Measurements from ENCODE around the gene ACER2.

ACER2 gene

DNA sequence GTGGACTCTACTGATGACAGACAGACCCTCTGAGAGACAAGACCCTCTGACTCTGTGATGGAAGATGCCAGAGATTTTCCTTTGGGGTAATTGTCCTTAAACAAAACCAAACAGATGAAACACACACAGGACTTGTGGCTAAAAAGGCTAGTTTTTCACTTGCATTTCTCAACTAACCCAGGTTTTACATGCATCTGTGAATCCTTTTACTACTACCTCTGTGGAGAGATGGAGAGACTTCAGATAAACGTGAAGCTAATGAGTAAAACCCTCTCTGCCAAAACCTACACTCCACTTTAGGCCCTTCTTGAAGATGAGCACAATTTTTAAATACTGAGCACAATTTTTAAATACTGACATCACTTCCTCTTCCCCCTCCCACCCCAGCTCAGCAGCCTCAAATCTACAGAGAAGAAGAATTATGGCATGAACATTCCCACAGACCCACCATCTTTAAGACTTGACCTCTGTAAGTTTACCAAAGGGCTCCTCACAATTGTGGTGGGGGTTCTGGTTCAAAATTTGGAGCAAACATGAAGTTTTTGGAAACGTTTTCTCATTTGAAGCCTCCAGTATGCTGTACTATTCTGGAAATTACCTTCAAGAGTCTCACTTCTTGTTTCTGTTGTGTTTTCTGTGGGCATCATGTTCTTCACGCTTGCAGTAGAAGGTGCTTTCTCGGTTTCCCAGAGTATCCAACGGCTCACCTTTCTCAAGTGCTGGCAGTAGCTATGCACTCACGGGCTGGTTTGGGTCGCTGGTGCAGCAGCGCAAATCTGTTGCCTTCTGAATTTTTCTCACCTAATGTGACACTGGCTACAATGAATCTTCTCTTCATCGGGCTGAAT is 42.7 kb downstream of the ACER2 start:
- no peak for DNase-seq

DNA sequence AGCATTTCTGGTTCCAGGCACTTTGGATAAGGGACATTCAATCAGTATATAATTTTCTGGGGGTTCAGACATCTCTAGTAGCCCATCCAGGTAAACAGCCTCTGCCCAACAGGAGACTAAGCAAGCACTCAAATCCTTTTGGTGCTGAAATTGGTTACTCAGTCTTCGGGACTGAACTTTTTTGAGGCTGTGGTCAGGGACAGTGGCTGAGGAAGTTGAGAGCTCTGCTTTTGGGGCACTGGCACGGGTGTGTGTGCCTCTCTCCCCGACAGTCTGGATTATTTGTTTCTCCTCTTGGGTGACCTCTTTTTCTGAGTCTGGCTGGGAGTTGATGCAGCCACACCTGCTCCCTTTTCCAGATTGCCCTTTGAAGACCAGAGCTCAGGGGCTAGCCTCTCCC is 47.6 kb downstream of the ACER2 start:
- DNase-seq: no peak

DNA sequence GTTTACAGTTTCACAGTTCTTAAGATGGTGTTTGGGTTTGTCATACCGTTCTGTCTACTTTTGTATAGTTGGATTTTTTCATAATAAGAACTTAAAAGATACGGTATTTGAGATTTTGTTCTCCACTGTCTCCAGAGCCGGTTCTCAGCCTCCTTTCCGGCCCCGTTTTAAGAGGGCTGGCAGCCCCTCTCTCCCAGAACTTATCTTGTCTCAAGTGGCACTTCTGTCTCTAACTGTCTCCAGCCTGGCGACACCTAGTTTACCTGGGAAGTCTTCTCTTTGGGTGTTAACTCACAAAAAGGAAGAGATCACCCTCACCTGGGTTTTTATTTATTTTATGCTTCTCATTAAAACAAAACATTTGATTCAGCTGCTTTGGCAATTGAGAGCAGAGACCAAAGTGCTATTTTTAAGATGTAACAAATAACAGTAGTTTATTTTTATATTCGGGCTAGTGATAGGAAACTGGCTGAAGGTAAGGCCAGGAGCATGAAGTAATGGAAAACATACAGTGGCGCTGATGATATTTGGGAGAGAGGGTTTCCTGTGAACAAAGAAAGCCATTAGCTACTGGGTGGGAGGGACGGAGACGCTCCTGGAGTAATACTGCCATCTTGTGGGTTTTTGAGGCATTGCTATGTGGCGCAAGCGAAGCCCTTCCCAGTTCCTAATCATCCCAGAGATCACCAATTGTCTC is 48.3 kb downstream of the ACER2 start:
- peak in 37 of 51 donors; percentile 2 to 77 (median 36) for DNase-seq

DNA sequence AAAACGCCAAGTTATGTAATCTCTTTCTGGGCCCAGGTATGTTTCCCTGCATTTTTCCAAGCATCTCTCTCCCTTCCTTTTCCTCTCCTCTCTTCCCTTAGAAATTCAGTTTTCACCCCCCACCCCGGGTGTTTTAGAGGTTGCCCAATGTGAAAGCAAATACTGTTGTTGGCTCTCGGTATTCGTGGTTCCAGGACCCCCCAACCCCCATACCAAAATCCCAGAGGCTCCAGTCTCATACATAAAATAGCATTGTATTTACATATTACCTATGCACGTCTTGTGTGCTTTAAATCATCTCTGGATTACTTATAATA is 48.8 kb downstream of the ACER2 start:
- DNase-seq: no peak

DNA sequence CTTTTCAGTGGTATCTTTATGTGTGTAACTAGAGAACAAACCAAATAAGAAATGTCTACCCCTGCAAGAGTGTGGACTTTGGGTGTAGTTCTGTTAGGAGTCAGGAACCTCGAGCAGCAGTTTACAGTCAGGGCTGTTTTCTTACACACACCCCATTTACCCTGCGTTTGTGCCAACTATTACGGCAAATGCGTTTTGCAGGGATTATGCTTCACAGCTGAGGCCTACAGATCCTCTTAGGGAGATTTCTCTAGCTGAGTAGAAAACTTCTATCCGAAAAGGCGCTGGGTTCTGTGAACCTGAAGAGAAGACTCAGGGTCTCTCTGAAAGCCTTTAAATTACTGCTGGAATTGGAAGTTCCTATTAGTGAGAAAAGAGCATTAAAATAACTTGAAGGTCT is 51.4 kb downstream of the ACER2 start:
- no peak for DNase-seq

DNA sequence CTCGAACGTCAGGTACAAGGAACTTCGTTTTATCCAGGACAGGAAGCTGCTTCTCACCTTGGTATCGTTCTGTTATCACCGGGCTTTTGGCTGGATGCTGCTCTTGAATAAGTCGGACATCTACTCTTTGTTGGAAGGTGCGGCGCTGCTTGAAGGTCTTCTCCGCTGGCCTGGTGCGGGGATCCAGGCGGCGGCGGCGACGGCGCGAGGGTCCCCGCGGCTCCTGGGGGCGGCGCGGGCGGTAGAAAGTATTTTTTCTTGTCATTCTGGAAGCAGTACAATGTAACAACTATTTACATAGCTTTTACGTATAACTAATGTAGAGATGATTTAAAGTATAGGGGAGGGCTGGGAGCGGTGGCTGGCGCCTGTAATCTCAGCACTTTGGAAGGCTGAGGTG is 52.3 kb downstream of the ACER2 start:
- no peak for DNase-seq

DNA sequence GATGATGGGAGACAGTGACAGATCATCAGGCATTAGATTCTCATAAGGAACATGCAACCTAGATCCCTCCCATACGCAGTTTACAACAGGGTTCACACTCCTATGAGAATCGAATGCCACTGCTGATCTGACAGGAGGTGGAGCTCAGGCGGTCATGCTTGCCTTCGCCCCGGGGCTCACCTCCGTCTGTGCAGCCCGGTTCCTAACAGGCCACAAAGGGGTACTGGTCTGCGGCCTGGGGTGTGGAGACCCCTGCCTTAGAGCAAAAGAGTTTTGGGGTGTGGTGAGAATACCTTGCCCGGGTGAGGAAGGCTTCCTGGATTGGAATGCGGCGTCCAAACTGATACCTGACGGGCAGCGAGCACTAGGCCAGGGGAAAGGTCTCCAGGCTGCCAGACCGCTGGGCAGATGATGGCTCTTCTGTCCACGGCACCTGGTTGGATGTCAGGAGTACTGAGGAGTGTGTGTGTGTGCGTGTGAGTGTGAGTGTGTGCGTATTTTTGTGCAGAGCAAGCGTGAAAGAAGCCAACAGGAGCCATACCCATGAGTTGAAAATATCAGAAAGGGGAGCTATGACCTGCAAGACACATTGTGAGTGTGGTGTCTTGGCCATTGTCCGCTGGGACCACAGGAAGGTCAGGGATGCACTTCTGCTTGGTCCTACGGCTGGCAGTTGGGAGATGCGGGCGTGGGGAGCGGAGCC is 55.4 kb downstream of the ACER2 start:
- no peak for DNase-seq

DNA sequence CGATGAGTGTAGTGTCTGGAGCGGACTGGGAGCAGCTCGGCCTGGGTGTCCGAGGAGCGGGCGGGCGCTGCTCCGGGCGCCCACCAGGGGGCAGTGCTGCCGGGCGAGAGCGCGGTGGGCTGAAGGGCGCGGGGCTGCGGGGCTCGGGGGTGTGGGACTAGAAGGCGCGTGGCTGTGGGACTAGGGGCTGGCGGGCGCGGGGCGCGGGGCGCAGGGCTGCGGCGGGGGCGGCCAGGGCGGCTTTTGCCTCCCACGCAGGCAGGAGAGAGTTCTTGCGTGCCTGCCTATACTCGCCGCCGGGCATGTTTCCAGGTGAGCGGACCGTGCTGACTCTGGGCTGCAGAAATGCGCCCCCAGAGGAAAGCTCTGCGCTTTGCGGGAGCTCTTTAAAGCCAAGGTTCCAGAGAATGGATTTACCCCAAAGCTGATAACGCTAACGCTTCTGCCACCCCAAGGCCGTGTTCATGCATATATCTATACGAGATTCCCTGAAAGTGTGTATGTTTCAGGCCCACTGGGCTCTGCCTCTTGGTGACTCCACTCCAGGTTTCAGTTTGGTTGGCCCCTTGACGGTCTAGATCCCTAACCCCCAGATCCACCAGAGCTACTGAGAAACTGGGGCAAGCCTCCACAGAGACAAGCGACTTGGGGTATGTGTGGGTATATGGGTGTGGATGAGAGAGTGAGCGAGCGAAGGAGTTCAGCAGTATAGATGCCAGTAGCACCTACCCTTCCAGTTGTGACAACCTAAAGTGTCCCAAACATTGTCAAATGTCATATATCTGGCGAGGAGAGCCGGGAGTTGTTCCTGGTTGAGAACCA is 56.2 kb downstream of the ACER2 start:
- peak in 45 of 51 donors; percentile 22 to 82 (median 63) for DNase-seq

DNA sequence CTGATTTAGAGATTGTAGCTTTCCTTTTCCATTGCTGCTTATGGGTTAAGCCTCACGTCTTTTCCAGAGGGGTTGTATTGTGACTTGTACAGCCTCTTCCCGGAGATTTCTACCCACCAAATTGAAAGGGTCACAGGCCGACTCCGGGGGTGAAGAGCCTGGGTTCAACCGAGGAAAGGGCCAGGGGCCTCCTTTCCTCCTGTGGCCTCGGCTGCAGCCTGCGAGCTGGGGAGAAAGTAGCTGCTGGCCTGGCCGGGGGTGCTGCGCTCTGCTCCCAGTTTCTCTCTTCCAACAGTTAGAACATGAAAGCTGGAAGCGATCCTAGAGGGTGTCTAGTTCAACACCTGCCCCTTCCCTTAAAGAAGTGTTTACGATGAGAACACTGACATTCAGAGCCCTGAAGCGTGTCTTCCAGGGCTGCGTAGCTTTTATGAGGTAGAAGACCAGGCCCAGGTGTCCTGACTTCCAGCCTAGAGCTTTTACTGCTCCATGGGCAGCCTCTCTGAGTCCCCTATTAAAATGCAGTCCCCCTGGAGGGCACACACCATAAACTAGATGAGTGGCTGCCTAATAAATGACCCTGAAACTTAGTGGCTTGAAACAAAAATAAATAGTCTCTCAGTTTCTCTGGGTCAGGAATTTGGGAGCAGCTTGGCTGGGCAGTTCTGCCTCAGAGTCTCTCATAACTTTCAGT is 56.9 kb downstream of the ACER2 start:
- DNase-seq: no peak

DNA sequence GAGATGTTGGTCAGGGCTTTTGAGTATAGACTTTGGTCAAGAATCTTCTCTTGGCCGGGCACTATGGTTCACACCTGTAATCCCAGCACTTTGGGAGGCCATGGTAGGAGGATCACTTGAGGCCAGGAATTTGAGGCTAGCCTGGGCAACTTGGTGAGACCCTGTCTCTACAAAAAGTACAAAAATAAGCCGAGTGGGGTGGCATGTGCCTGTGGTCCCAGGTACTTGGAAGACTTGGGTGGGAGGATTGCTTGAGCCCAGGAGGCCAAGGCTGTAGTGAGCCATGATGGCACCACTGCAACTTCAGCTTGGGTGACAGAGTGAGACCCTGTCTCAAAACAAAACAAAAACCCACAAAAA is 57.5 kb downstream of the ACER2 start:
- DNase-seq: no peak

DNA sequence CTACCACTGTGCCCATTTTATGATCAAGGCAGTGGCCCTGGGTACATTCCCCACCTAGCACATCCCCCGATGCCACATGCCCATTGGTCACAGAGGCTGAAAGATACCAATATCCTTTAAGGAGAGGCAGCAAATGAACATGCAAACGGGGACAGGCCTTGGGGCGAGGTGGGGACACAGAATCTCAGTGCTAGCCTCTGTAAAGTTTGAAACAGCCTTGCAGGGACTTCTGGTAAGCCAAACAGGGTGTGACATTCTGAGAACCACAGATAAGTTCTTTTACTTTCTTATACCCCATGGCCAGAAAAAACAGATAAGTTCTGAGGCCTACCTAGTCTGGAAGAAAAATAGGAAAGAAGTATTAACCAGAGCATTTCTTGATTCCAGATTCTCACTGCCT is 60.5 kb downstream of the ACER2 start:
- no peak for DNase-seq

DNA sequence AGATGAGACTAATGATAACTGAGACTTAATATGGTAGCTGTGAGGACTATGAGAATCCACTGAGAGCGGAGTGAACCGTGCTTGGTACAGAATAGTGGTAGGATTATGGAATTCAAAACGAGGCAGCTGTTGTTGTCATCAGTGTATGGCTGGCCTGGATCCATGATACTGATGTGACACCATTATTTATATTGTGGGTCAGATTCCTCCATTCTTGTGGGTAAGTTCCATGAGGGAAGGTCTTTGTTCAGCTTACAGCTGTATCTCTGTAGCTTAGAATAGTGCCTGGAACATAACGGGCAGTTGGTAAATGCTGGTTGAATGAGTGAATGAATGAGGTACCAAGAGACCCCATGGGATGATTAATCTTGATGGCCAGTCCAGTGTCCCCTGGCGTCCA is 61.8 kb downstream of the ACER2 start:
- peak in 5 of 51 donors; percentile 12 to 58 (median 27) for DNase-seq

DNA sequence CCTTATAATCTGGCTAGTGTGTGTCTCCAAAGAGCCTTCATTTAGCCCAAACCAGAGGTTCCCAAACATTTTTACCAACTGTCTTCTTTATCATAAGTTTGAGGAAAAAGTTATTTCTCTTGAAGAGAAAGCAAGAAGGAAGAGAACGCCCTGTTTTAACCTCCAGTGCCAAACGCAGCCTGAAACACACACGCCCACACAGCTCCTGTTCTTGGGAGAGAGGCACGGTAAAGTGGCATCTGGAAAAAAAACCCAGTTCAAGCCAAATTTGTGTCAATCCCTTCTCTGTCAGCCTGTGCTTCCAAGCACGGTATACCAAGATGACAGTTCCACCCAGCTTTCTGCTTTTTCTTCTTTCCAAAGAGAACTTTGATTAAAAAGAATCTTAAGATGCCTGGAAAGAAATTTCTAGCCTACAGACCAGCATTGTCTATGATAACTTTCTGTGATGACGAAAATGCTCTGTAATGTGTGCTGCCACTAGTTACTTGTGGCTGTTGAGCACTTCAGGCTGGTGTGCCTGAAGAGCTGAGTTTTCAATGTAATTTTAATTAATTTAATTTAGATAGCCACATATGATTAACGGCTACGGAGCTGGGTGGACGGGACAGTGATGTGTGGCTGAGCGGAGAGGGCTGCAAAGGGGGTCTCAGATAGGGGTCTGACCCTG is 62.3 kb downstream of the ACER2 start:
- DNase-seq: peak in 4 of 51 donors; percentile 26 to 68 (median 45)

DNA sequence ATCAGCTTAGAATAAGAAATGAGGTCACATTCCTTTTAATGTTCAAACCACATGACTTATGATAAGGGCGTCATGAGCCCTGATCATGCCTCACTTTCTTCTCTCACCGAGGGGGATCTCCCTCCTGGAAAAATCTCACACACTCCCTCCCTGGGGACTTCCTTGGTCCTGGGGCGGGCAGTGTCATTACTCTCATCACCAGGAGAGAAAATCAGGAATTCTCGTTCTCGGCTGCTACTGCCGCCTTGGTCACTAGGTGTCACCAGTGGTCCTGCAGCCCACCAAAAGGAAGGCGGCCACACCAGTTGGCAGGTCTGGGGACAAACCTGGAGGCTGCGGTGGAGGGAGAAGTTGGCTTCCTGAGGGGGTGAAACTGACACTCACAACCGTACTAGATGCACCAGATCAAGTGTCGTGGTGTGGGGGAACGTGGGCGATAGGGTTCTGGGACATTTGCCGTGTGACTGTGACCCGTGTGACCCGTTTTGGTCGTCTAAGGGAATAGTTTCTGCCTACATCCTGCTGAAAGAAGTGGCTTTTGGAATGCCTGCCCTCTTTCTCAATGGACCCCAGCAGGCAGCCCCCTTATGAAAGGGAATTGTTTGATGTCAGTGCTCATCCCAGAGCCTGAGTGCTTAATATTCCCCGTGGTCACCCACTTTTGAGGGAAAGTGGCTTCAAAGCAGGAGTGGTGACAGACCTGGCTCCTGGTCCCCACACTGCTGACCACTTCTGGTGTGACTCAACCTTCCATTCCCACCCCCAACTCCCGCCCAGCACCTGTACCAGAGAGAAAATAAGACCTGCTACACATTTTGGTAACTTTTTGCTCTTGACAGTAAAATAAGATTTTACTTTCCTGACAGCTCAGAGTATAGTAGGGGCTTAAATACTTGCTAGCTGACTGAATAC is 63.2 kb downstream of the ACER2 start:
- peak in 47 of 51 donors; percentile 15 to 88 (median 53) for DNase-seq

DNA sequence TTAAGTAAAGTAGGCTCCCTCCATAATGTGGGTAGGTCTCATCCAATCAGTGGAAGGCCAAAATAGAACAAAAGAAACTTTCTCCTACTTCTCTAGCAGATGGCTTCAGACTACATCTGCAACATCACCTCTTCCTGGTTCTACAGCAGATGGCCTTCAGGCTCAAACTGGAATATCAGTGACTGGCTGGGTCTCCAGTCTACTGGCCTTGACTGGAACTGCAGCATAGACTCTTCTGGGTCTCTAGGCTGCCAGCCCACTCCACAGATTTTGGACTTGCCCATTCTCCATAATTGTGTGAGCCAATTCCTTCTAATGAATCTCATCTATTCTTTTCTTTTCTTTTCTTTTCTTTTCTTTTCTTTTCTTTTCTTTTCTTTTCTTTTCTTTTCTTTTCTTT is 64.8 kb downstream of the ACER2 start:
- no peak for DNase-seq

DNA sequence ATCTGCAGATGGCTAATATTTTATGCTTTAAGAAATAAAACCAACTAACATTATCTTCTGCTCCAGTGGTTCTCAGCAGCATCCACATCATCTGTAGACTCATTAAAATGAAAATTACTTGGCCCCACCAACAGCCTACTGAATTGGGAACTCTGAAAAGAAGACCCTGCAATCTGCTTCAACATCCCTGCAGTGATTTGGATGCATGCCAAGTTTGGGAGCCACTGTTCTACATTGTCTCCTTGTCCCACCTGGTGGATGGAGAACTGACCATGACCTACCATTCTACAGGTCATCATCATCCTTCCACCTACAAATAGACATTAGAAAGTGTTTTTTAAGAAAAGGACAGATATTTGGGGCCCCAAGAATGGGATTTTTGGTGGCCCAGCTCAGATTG is 71.1 kb downstream of the ACER2 start:
- no peak for DNase-seq

DNA sequence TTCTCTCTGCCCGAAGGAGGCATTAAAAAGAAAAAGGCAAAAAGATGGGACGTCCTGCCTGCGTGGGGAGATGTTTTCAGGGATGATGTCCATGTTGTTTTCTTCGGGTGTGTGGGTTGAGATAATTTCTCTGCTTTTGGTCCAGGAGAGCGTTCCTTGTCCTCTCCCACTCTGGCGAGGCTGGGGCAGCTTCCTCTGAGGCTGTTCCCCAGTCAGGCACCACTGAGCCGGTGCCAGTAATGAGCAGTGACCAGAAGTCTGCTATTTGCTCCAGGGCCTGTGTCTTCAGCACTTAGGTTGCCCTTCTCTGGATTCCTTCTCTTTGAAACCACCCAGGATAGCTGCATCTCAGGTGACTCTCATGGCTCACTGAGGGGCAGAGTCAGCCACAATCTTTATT is 71.5 kb downstream of the ACER2 start:
- DNase-seq: no peak

DNA sequence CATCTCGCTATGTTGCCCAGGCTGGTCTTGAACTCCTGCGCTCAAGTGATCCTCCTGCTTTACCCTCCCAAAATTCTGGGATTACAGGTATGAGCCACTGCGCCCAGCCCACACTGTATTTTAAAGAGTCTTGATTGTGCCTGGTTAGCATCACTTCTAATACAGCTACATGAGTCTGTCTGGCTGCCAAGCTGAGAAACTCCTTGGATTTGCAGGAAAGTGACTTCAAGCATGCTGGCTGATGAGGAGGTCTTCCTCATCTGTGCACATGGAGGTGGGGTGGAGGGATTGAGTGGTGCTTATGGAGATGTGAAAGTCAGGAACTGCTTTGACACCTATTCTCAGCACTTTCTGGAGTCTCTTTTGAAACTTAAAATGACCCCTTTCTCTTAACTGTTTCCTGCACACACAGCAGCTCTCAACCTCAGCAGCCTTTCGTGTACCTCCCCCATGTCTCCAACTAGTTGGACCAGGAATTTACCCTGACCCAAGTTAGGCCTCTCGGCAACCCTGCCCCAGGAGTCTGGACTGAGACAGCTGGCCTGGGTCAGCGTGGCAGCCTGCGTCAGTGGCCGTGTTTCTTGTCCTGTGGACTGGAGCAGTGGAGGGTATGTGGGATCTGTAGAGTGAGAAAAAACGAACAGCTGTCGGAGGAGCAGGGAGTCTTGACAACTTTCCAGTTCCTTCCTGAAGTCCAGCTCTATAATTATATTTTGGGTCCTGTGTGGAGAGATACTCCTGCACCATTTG is 72.5 kb downstream of the ACER2 start:
- peak in 5 of 51 donors; percentile 15 to 65 (median 18) for DNase-seq
